HUES6 (cell line): ENCODE data around the gene CMTM3.

Experiments used
- H3K27ac ChIP-seq: 2 replicates; pipeline ENCODE4 v1.7.0; 2013; ENCODE audit warnings: low read depth, mild to moderate bottlenecking, low read length, inconsistent platforms
- H3K27me3 ChIP-seq: 2 replicates; pipeline ENCODE4 v1.6.1; 2013; ENCODE audit warnings: low read length; ENCODE audit not compliant: control insufficient read depth, insufficient read depth
- H3K36me3 ChIP-seq: 2 replicates; pipeline ENCODE4 v1.6.1; 2013; ENCODE audit warnings: low read length; ENCODE audit not compliant: control insufficient read depth, insufficient read depth
- H3K4me1 ChIP-seq: 2 replicates; pipeline ENCODE4 v1.6.1; 2013; ENCODE audit warnings: low read length; ENCODE audit not compliant: control insufficient read depth, insufficient read depth
- H3K4me3 ChIP-seq: 2 replicates; pipeline ENCODE4 v1.5.1; 2013; ENCODE audit warnings: low read depth, low read length
- H3K9ac ChIP-seq: one replicate; pipeline ENCODE4 v1.6.1; 2013; ENCODE audit warnings: mild to moderate bottlenecking, low read length
- H3K9me3 ChIP-seq: 2 replicates; pipeline ENCODE4 v1.6.1; 2013; ENCODE audit warnings: low read depth, low read length; ENCODE audit not compliant: control insufficient read depth, insufficient read depth

The CMTM3 gene

DNA sequence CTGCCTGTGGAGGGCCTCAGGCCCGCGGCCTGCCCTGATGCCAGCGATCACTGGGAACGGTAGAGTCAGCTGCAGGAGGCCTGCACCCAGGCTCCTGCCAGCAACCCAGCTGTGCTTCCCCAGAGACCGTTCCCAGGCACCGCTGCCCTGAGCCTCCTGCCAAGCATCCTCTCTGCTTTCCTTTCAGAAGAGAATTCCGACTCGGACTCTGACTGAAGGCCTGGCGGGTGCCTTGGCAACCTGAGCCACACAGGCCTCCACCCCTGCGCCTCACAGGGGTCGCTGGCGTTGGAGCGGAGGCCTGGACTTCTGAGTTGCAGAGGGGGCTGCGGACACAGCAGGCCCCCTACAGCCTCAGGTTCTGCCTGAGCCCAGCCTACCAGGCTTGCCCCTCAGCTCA, 7.9 kb downstream of the CMTM3 start:
- no peak overlapping the region for H3K4me3 ChIP-seq
- H3K27me3 ChIP-seq, result no peaks in the 10 kb centered on the region
- peaks cover 65% of the 10 kb centered on the region for H3K36me3 ChIP-seq
- H3K4me1 ChIP-seq, result peaks cover 25% of the 10 kb centered on the region
- no peak overlapping the region for H3K27ac ChIP-seq
- H3K9ac ChIP-seq, result no peak overlapping the region
- H3K9me3 ChIP-seq, result peaks cover 7% of the 10 kb centered on the region; the same call in 1 of the 2 replicates

DNA sequence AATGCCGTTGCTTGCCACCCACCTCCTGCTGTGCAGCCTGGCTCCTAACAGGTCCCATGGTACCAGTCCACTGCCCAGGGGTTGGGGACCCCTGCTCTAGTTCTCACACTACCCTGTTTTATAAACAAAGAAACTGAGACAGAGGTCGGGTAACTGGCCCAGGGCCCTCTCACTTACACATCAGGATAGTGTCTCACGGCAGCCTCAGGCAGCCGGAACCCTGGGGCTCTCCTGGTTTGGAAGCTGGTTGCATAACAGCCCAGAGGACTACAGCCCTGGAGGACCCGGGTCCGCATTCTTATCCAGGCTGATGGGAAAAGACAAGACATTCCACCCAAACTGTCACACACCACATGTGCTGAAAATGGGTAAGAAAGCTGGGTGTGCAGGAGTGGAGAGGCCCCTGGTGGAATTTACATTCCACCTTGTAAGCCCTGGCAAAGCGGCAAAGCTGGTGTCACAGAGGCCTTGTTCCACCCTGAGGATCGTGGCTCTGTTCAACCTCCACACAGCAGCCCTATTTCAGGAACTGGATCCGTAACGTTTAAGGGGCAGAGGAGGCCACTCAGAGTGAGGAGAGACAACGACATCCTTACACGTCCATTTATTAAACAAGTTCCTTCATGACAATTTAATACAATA, 9.8 kb downstream of the CMTM3 start:
- Histone ChIP-seq H3K36me3 (peaks cover 66% of the 10 kb centered on the region), H3K9me3 (peaks cover 7% of the 10 kb centered on the region; the same call in 1 of the 2 replicates), H3K4me3 (no peak overlapping the region), H3K9ac (no peak overlapping the region), H3K27me3 (no peaks in the 10 kb centered on the region), H3K27ac (no peak overlapping the region), H3K4me1 (peaks cover 28% of the 10 kb centered on the region)

DNA sequence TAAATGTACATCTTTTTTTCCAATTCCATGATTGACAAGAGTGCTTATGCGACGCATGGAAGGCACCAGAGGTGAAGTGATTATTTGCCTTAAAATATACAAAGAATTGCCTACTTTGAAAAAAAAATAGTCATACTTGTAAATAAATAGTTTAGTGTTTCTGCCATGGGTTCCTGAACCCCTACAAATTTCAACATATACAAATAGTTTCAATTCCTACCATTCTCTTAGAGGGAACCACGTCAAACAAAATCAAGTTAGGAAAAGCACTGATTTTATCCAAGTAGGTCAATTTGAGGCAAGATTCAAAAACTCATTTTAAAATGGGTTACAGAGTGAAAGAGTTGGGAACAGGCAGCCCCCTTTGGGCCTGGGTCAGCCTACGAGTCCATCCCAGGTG, 11.7 kb downstream of the CMTM3 start:
- Histone ChIP-seq H3K27ac (no peak overlapping the region), H3K4me1 (peaks cover 34% of the 10 kb centered on the region), H3K4me3 (no peak overlapping the region), H3K9ac (no peak overlapping the region), H3K36me3 (peaks cover 58% of the 10 kb centered on the region), H3K9me3 (peaks cover 7% of the 10 kb centered on the region; the same call in 1 of the 2 replicates), H3K27me3 (no peaks in the 10 kb centered on the region)

DNA sequence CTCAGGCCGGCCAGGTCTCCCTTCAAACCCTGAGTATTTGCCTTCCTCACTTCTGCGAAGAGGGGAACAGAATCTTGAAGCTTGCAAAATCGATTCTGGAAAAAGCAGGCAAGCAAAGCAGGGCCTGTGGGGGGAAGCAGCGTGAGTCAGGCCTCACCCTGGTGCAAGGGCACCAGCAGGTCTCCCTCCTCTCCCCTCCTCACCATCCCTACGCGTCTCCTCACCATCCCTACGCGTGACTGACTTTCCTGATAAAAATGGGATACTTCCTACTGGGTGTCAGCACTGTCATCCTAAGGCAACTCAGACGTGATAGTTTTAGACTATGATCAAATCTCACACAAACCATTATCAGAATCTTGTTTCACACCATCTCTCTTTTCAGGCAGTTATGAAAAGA, 12.1 kb downstream of the CMTM3 start:
- H3K27ac ChIP-seq, result no peak overlapping the region
- H3K4me1 ChIP-seq, result peaks cover 34% of the 10 kb centered on the region
- H3K27me3 ChIP-seq, result no peaks in the 10 kb centered on the region
- peaks cover 58% of the 10 kb centered on the region for H3K36me3 ChIP-seq
- no peak overlapping the region for H3K9ac ChIP-seq
- H3K9me3 ChIP-seq, result peaks cover 7% of the 10 kb centered on the region; the same call in 1 of the 2 replicates
- H3K4me3 ChIP-seq, result no peak overlapping the region

DNA sequence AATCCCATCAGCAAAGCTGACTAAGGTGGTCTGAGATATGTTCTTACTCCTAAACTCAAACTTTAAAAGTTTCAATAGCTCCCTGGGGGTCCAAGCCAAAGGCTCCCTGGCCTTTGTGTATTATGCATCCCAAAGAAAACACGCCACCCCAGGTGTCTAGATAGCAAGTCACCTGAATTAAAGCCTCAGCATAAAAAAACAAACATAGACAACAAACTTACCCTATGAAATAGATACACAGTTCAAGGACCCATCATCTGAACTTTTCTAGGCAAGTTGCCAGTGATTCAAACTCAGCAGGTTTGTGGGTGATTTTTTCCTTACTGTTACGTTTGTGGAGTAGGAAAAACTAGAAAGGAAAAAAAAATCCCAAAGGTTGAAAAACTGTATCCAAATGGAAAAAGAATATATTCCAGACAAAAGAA, 12.5 kb downstream of the CMTM3 start:
- no peak overlapping the region for H3K27ac ChIP-seq
- H3K36me3 ChIP-seq, result peaks cover 59% of the 10 kb centered on the region
- H3K4me3 ChIP-seq, result no peak overlapping the region
- H3K9me3 ChIP-seq, result peaks cover 7% of the 10 kb centered on the region; the same call in 1 of the 2 replicates
- peaks cover 34% of the 10 kb centered on the region for H3K4me1 ChIP-seq
- no peak overlapping the region for H3K9ac ChIP-seq
- no peaks in the 10 kb centered on the region for H3K27me3 ChIP-seq

DNA sequence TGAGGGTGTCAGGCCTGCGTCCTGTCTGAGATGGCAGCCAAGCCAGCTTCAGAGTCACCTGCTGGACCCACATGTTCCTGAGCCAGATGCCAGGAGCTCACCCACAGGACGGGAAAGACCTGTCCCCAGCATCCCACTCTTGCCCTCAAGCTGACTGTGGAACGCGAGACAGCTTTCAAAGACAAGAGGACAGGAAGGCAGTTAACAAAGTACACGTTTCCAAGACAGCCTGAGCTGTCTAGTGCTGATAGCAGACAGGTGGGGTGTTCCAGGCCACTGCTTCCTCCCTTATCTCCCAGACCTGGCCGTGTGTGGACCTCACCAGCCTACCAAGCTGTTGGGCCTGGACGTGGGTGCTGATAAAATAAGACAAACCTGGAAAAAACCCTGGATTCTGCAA, 13.2 kb downstream of the CMTM3 start:
- peaks cover 59% of the 10 kb centered on the region for H3K36me3 ChIP-seq
- H3K9ac ChIP-seq, result no peak overlapping the region
- no peak overlapping the region for H3K4me3 ChIP-seq
- no peak overlapping the region for H3K27ac ChIP-seq
- peaks cover 34% of the 10 kb centered on the region for H3K4me1 ChIP-seq
- H3K27me3 ChIP-seq, result no peaks in the 10 kb centered on the region
- H3K9me3 ChIP-seq, result peaks cover 7% of the 10 kb centered on the region; the same call in 1 of the 2 replicates

DNA sequence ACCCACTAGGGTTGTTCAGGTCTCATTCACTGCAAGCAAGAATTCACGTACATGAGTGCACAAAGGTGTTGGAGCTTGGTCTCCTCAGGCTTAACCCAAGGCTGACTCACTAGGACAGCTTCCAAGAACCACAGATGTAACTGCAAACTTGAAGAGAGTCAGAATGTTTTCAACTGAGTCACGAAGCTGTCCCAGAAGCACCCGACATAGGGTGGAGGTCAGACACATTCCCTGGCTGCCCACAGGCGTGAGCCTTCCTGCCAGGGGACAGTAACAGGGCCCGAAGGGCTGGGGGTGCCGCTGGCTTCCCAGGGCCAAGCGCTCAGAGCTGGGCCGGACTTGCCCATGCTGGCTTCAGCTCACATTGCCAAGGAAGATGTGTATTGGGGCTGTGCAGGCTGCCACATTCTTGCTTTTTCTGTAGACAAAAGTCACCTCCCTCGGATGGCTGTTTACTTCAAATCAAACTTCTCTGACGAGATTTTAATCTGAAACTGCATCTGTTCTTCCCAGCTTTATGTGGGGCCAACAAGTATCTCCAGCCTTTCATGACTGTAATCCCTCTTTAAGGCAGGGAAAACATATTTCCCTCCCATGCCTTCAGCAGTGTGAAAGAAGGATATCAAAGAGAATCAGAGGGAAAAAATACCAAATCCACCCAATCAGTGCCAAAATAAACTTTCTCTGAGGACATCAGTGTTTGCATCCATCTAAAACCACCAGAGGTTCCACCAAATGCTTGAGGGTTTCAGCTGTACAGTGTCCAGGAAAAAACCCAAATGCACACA, 14.3 kb downstream of the CMTM3 start:
- H3K9me3 ChIP-seq, result peaks cover 4% of the 10 kb centered on the region; the same call in 1 of the 2 replicates
- no peak overlapping the region for H3K27ac ChIP-seq
- H3K36me3 ChIP-seq, result peaks cover 56% of the 10 kb centered on the region
- H3K9ac ChIP-seq, result no peak overlapping the region
- H3K4me1 ChIP-seq, result peaks cover 34% of the 10 kb centered on the region
- no peak overlapping the region for H3K4me3 ChIP-seq
- no peaks in the 10 kb centered on the region for H3K27me3 ChIP-seq

DNA sequence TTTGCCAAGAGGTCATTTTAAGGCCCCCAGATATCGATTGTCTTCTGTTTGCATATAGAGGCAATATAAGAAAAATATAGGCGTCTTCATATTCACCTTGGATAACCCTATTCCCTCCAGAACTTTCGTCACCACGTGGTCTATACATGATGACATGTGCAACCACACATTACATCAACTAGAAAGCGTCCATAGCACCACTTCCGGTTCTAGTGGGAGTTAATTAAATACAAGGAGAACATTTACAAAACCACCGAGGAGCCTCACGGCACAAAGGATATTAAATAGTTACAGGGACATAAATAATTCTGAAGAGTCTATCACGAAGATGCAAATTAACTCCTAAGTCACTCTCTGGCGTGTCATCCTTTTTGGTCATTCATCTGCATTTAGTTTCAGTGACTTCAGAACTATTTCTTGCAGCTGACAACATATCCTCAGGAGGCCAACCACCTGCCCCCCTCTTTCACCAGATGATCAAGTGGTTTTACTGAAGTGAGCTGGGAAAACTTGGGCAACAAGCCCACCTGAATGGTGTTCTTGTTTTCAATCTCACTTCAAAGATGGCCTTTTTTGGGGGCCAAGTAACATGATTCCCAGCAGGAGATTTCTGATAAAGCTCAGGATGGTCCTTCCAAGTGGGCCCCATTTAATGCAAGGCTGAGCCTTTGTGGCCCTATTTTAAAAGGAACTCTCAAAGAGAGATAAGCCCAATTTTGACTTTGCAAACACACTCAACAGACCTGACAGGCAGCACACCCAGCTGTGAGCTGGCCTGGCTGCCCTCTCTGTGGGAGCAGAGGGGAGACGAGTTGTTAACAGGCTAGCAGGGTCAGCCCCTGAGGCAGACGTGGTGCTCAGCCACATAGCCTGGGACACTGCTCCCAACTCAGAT, 15.3 kb downstream of the CMTM3 start:
- no peak overlapping the region for H3K27ac ChIP-seq
- H3K4me1 ChIP-seq, result peaks cover 34% of the 10 kb centered on the region
- no peaks in the 10 kb centered on the region for H3K27me3 ChIP-seq
- H3K9me3 ChIP-seq, result no peaks in the 10 kb centered on the region
- H3K9ac ChIP-seq, result no peak overlapping the region
- peaks cover 46% of the 10 kb centered on the region for H3K36me3 ChIP-seq
- H3K4me3 ChIP-seq, result no peak overlapping the region

DNA sequence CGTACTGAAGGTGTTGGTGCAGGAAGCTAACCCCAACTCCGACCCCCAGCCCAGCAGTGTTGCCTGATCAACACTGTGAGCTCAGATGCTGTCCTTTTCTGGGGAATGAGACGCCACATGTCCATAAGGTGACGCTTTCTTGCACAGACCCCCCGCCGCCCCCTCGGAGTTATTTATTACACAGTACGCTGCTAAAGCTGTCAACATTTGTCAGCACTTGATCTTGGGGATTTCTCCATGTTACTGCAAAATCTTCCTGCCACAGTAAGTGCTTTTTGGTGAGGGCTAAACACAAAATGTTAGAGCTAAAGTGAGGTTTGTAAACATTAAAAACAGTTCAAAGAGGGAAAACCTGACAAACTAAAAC, 15.9 kb downstream of the CMTM3 start:
- H3K4me1 ChIP-seq, result peaks cover 34% of the 10 kb centered on the region
- H3K9ac ChIP-seq, result no peak overlapping the region
- H3K27me3 ChIP-seq, result no peaks in the 10 kb centered on the region
- no peak overlapping the region for H3K4me3 ChIP-seq
- no peak overlapping the region for H3K27ac ChIP-seq
- peaks cover 41% of the 10 kb centered on the region for H3K36me3 ChIP-seq
- no peaks in the 10 kb centered on the region for H3K9me3 ChIP-seq

DNA sequence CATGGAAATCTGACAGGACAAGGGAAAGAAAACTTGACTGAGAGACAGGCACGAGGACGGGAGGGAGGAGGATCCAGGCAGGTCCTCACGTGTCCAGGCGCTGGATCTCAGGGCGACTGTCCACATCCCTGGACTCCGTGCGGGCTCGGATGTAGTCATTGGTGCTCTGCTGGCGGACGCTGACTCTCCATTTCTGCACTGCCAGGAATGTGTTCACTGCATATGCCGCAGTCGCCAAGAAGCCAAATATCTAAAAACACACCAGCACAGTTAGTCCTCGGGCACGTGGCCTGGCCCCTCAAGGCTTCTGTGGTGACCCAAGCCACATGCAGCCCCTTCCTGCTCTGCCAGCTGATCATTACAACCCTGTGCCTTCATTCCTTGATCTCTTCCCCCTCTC, 17.5 kb downstream of the CMTM3 start:
- no peak overlapping the region for H3K9ac ChIP-seq
- no peak overlapping the region for H3K27ac ChIP-seq
- peaks cover 40% of the 10 kb centered on the region for H3K36me3 ChIP-seq
- peaks cover 26% of the 10 kb centered on the region for H3K4me1 ChIP-seq
- H3K4me3 ChIP-seq, result no peak overlapping the region
- H3K27me3 ChIP-seq, result no peaks in the 10 kb centered on the region
- H3K9me3 ChIP-seq, result no peaks in the 10 kb centered on the region
